ENCODE results near the gene DEPDC5. TPM values are rescaled to one million over a fixed set of nuclear protein-coding genes. Genes with fewer than 3 reads are reported as not detected.
"Not testable (repeated sequence)": the region's sequence is repeated elsewhere in the genome, so short reads cannot be mapped to it uniquely, and the experiment has no call there.

Gene DEPDC5
- total RNA-seq = 15.2 and 18.0 TPM in 2 replicates

DNA sequence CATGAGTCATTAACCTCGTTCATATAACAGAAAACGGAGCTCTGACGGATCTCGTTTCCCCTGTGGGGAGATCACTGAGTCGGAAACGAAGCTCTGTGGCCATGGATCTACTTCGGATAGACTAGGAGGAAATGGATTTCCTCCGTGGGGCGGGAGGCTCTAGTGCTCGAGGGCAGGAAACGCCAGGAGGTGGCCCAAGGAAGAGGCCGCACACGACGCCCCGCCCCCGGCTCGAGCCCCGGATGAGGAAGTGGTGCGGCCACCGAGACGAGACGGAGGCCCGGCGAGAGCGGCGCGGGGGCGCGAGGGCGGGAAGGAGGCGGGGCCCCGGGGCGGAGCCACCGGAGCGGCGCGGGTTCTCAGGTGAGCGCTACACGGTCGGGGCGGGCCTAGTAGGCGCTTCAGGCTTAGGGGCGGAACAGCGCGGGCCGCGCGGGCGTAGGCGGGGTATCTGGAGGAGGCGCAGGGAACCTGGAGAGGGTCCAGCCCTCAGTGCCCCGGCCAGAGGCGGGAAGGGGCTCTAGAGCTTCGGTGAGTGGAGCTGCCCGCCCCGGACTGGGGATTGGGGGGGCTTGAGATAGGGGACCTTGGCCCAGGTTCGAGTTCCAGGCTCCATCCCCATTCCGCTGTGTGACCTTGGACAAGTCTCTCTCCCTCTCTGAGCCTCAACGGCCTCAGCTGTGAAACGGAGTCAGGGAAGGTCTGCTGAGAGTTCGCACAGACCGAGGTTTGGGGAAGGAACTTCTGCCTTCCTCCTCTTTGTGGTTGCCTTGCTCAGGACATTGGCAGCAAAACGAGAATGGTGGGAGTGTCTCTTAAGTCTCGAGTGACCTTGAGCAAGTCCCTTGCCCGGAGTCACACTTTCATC, at the start of gene DEPDC5:
TSS of gene DEPDC5 (plus strand) at position 386 of the 868 bp plus-strand sequence. CDS start 903 bp downstream, outside the sequence.
- Histone ChIP-seq H3K4me3 (ENCODE audit: insufficient read depth, low read length) (peak within 1 kb of the TSS; percentile 76), H2AFZ (ENCODE audit: low read length) (peak within 1 kb of the TSS; percentile 95), H3K27ac (ENCODE audit: low read depth, low read length) (peak within 1 kb of the TSS; percentile 91), H4K20me1 (ENCODE audit: insufficient read depth, low read length) (no peaks in the 10 kb centered on the region), H3K79me2 (ENCODE audit: insufficient read depth, low read length) (peaks cover 20% of the 10 kb centered on the region), H3K27me3 (ENCODE audit: insufficient read depth, low read length) (no peaks in the 10 kb centered on the region), H3K4me2 (ENCODE audit: insufficient read depth, low read length) (peak within 1 kb of the TSS; percentile 95), H3K36me3 (ENCODE audit: insufficient read depth, low read length) (peaks cover 4% of the 10 kb centered on the region), H3K9me3 (ENCODE audit: low read depth, low read length) (no peaks in the 10 kb centered on the region), H3K4me1 (ENCODE audit: insufficient read depth, low read length) (peaks cover 32% of the 10 kb centered on the region)
- TF ChIP-seq, protein P1, sequence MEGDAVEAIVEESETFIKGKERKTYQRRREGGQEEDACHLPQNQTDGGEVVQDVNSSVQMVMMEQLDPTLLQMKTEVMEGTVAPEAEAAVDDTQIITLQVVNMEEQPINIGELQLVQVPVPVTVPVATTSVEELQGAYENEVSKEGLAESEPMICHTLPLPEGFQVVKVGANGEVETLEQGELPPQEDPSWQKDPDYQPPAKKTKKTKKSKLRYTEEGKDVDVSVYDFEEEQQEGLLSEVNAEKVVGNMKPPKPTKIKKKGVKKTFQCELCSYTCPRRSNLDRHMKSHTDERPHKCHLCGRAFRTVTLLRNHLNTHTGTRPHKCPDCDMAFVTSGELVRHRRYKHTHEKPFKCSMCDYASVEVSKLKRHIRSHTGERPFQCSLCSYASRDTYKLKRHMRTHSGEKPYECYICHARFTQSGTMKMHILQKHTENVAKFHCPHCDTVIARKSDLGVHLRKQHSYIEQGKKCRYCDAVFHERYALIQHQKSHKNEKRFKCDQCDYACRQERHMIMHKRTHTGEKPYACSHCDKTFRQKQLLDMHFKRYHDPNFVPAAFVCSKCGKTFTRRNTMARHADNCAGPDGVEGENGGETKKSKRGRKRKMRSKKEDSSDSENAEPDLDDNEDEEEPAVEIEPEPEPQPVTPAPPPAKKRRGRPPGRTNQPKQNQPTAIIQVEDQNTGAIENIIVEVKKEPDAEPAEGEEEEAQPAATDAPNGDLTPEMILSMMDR (IDR thresholded peaks at IDR 0.05; ENCODE audit: extremely low read depth, low read depth, low read length) = no peak
- peak; percentile 98 for DNase-seq (ENCODE audit: insufficient read length, low spot score, missing footprints)

DNA sequence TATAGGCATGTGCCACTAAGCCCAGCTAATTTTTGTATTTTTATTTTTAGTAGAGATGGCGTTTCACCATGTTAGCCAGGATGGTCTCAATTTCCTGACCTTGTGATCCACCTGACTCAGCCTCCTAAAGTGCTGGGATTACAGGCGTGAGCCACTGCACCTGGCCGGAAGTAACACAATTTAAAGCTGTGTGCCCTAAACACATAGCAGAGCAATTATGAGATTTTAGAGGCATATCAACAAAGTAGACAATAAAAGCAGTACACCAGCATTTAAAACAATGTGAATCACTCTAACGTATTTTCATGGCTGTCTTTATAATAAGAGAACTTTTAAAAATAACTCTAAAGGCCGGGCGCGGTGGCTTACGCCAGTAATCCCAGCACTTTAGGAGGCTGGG, 46.3 kb upstream of the DEPDC5 start:
- no peaks in the 10 kb centered on the region for H4K20me1 ChIP-seq (ENCODE audit: insufficient read depth, low read length)

DNA sequence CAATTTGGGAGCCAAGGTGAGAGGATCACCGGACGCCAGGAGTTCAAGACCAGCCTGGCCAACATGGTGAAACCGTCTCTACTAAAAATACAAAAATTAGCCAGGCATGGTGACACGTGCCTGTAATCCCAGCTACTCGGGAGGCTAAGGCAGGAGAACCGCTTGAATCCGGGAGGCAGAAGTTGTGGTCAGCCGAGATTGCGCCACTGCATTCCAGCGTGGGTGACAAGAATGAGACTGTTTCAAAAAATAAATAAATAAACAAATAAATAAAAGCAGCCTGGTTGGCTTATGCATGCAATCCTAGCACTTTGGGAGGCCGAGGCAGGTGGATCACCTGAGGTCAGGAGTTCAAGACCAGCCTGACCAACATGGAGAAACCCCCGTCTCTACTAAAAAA, 42.6 kb upstream of the DEPDC5 start:
- H2AFZ ChIP-seq (ENCODE audit: low read length); H3K9me3 ChIP-seq (ENCODE audit: low read depth, low read length); H4K20me1 ChIP-seq (ENCODE audit: insufficient read depth, low read length); H3K4me2 ChIP-seq (ENCODE audit: insufficient read depth, low read length); H3K27me3 ChIP-seq (ENCODE audit: insufficient read depth, low read length); H3K4me3 ChIP-seq (ENCODE audit: insufficient read depth, low read length); DNase-seq (ENCODE audit: insufficient read length, low spot score, missing footprints); H3K27ac ChIP-seq (ENCODE audit: low read depth, low read length); H3K4me1 ChIP-seq (ENCODE audit: insufficient read depth, low read length): not testable (repeated sequence)
- H3K79me2 ChIP-seq (ENCODE audit: insufficient read depth, low read length) = peaks cover 18% of the 10 kb centered on the region
- H3K36me3 ChIP-seq (ENCODE audit: insufficient read depth, low read length) = peaks cover 42% of the 10 kb centered on the region

More for the DNA sequence above, 46.3 kb upstream of the DEPDC5 start:
- no peak overlapping the region for H3K4me2 ChIP-seq (ENCODE audit: insufficient read depth, low read length)
- peaks cover 37% of the 10 kb centered on the region for H3K36me3 ChIP-seq (ENCODE audit: insufficient read depth, low read length)
- TF ChIP-seq, protein P1 (IDR thresholded peaks at IDR 0.05; ENCODE audit: extremely low read depth, low read depth, low read length) = no peak
- H3K4me3 ChIP-seq (ENCODE audit: insufficient read depth, low read length) = no peak overlapping the region
- H3K79me2 ChIP-seq (ENCODE audit: insufficient read depth, low read length) = peaks cover 16% of the 10 kb centered on the region
- H3K27me3 ChIP-seq (ENCODE audit: insufficient read depth, low read length) = no peaks in the 10 kb centered on the region
- H3K9me3 ChIP-seq (ENCODE audit: low read depth, low read length) = no peaks in the 10 kb centered on the region
- DNase-seq (ENCODE audit: insufficient read length, low spot score, missing footprints) = no peak
- H3K4me1 ChIP-seq (ENCODE audit: insufficient read depth, low read length) = no peaks in the 10 kb centered on the region
- no peak overlapping the region for H2AFZ ChIP-seq (ENCODE audit: low read length)
- no peak overlapping the region for H3K27ac ChIP-seq (ENCODE audit: low read depth, low read length)

DNA sequence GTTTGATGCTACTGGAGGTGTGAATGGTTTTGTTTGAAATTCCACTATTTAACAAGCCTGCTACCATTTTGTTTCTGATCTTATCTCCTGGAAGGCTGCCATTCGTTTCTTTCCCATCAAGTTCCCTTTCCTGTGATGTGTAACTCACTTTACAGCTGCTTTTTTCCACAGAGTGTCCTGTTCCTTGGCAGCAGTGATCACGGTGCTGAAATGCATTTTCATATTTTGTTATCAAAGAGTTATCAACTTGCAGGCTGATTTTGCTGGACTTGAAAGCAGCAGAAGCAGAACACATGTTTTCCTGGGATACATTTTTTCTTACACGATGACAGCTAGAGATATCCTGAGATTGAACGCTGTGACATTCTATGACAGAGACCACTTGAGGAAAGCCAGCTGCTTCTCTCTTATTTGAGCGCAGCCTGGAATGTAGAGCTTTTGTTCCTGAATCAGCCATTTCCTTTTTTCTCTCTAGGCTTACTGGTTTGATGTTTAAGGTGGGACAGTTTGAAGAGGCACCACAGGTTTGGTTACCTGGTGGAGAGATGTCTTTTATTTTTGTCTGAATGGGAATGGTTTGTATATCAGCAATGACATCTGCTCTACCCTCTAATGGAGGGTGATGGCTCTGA, 38.6 kb upstream of the DEPDC5 start:
- peaks cover 12% of the 10 kb centered on the region for H3K79me2 ChIP-seq (ENCODE audit: insufficient read depth, low read length)
- no peak overlapping the region for H2AFZ ChIP-seq (ENCODE audit: low read length)
- no peak overlapping the region for H3K4me3 ChIP-seq (ENCODE audit: insufficient read depth, low read length)
- no peaks in the 10 kb centered on the region for H3K9me3 ChIP-seq (ENCODE audit: low read depth, low read length)
- H3K27ac ChIP-seq (ENCODE audit: low read depth, low read length) = no peak overlapping the region
- no peak overlapping the region for H3K4me2 ChIP-seq (ENCODE audit: insufficient read depth, low read length)
- no peaks in the 10 kb centered on the region for H4K20me1 ChIP-seq (ENCODE audit: insufficient read depth, low read length)
- TF ChIP-seq, protein P1 (IDR thresholded peaks at IDR 0.05; ENCODE audit: extremely low read depth, low read depth, low read length) = no peak
- no peak for DNase-seq (ENCODE audit: insufficient read length, low spot score, missing footprints)
- peaks cover 53% of the 10 kb centered on the region for H3K36me3 ChIP-seq (ENCODE audit: insufficient read depth, low read length)
- H3K4me1 ChIP-seq (ENCODE audit: insufficient read depth, low read length) = no peaks in the 10 kb centered on the region
- H3K27me3 ChIP-seq (ENCODE audit: insufficient read depth, low read length) = no peaks in the 10 kb centered on the region

All from osteoblast (primary cell).